GM18520 (cell line): ENCODE results near the gene FANCG.

ENCODE experiments used
- ATAC-seq: cut with Tn5 transposase; IDR thresholded peaks from one replicate; pipeline ENCODE4 v1.9.1; 2021; ENCODE audit not compliant: unreplicated experiment

FANCG gene

DNA sequence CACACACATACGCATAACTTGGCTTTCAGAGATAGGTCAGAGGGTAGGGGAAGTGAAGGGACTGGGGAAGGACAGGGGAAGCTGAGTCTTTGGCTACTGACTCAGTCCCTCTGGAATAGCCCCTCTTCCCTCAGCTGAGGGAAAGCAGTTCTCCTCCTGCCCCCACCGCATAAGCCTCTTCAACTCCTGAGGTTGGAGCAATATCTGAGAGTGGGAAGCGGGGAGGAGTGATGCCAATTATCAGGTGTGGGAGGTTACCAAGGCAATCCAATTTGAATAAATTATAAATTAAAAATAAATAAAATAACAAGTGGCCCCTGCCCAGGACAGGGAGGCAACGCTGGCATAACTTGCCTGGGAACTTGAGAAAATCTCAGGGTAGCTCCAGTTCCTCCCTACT lies 24.8 kb upstream of the FANCG start:
- no peak for ATAC-seq

DNA sequence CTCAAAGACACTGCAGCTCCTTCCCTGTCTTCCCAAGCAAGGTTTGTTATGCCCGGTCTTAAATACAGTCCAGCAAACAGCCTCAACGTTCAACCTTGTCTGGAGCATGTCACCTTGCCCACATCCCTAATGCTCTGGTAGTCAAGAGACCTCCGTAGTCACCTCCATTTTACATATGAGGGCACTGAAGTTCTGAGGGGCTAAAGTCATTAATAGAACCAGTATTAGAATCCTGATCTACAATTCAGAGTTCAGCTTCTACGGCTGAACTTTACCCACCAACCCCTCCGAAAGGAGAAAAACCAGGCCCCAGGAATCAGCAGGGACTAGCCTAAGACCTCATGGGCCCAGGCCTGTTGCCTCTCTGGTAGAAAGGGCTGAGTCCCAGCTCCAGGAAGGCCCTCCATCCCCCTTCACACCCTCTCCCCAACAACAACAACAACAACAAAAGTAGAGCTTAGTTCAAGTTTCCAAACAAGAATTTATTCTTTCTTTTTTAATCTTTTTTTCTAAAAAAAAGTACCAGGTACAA lies 24.0 kb upstream of the FANCG start:
- no peak for ATAC-seq

GRCh38 chr9:35102769-35103659 lies 23.3 kb upstream of the FANCG start, which contains the start of gene STOML2:
TSS of gene STOML2 (minus strand) at chr9:35103131. CDS start at chr9:35103094, 37 bp downstream.
- ATAC-seq: peak; percentile 85

DNA sequence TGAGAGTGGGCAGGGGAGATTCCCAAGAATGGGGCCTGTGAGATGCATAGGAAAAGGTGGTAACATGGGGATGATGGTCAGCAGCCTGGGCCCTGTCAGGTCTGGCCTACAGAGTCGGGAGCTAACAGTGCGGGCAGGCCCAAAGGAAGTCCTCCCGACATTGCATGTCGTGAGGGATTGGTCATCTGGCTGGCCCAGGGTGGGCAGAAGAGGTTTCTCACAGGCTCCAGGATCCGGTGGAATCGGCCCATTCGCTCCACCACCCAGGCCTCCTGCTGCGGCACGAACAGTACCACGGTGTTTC lies 22.7 kb upstream of the FANCG start:
- ATAC-seq: no peak

GRCh38 chr9:35097573-35097972 lies 17.8 kb upstream of the FANCG start:
- no peak for ATAC-seq

DNA sequence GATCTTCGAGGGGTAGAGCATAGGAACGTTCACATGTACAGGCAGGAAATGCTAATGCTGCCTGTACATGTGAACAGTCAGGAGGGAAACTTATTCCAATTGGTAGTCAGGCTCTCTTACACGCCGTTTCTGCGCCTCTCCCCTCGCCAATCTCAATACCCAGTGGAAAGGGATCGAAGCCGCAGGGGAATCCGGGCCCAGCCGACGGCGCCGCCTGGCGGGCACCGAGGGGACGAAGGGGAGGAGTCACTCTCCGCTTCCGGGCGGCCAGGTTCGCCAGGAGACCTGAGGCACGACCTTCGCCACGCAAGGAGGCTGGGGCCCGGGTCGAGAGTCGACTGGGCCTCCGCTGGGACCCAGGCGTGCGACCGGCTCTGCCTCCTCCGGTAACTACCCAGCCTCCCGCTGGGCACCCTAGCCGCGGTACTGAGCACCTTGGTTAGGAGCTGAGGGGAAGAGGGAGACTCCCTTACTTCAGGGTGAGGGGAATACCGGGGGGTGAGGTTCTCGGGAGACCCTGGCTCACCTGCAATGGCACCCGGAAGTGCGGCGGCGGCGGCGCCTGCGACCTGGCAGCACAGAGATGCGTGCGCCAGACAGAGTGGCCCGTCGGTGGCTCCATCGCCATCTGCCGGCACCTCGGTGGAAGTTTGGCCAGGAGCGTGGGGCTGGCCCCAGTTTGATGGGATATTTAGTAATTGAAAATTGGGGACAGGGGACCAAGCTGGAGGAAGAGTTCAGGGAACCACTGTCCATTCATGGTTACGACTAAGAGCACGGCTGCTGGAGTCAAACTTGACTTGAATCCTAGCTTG lies 16.5 kb upstream of the FANCG start, which contains the start of gene PIGO:
TSS of gene PIGO (minus strand) at position 557 of the 815 bp plus-strand sequence. CDS start 1,026 bp downstream, outside the sequence.
- ATAC-seq: peak; percentile 64

- ATAC-seq: no peak
Observed at GRCh38 chr9:35091536-35091935, 11.8 kb upstream of the FANCG start.

DNA sequence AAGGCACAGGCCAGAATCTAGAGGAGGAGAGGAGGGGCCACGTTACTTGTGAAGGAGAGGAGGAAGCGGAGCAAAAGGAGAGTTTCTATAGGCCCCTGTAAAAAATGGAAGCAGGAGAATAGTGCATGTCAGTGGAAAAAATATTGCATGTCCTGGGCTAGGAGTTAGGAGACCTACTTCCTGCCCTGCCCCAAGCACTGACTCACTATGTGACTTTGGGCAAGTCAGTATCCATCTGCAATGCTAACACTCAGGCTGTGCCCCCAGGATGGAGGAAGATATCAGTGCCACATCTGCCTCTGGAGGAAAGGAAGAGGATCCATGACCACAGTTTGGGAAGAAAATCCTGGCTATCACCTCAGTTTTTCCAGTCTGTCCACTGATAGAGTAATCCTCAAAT lies 9.7 kb upstream of the FANCG start:
- no peak for ATAC-seq

DNA sequence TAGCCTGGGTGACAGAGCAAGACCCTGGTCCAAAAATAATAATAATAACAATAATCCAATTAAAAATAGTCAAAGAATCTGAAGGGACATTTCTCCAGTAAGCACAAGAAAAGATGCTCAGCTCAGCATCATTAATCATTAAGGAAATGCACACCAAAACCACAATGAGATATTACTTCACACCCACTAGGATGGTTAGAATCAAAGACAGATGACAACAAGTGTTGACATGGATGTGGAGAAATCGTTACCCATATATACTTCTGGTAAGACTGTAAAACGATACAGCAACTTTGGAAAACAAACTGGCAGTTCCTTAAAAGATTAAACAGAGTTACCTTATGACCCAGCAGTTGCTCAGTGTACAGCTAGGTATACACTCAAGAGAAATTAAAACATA lies 5.3 kb upstream of the FANCG start:
- no peak for ATAC-seq

GRCh38 chr9:35079041-35079425 lies 709 bp downstream of the FANCG start:
- ATAC-seq: no peak

GRCh38 chr9:35078066-35078465 lies 1.7 kb downstream of the FANCG start:
- ATAC-seq: no peak

DNA sequence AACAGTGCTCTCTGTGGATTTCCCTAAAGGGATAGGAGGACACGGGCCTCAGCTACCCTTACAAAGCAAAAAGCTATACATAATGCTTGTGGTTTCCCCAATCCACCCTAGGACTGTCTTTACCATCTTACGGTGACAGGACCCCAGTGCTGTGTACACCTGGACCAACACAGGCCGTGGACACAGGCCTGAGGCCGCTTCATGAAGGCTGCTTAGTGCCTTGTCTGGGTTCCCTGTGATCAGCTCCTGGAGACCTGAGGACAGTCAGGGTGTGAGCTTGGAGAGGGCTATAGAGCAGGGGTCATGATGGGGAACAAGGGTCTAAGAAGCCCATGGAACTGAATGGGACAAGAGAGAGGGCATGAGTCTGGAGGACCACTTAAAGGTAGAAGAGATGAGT lies 2.9 kb downstream of the FANCG start:
- ATAC-seq: no peak

GRCh38 chr9:35075358-35075757 lies 4.4 kb downstream of the FANCG start:
- ATAC-seq: no peak

DNA sequence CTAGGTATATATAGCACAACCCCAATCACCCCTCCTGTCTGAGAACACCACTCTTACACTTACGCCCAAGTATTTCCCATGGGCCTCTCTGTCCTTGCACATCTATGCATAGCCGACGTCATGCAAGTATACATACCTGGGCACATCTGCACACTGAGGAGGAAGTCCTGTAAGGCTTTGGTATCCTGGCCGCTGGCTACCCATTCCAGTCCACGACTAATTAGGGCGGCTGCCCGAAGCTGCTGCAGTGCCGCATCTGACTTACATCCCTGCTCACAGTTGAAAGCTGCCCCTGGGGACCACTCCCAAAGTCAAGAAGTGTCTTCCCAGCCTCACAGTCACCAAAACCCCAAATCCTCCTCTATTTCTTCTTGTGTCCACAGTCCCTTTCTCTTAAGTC lies 5.0 kb downstream of the FANCG start:
- ATAC-seq: no peak

DNA sequence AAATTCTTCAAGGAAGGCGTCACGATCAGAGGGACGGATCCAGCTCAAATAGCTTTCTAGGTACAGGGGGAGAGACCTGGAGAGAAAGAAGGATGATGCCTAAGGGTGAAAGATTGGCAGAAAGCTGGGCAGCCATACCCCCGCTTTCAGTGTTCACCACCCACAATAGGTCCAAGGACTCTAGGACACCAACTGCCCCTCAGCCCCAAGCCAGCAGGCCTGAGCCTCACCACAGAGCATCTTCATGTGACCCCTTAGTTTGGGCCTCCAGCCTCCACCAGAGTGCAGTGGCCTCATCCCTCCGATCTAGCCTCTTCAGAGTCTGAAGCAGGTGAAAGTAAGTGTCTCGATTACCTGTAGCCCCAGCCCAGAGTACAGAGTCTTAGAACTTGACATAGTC lies 5.6 kb downstream of the FANCG start:
- no peak for ATAC-seq

GRCh38 chr9:35073279-35073612 lies 6.5 kb downstream of the FANCG start:
- ATAC-seq: no peak

DNA sequence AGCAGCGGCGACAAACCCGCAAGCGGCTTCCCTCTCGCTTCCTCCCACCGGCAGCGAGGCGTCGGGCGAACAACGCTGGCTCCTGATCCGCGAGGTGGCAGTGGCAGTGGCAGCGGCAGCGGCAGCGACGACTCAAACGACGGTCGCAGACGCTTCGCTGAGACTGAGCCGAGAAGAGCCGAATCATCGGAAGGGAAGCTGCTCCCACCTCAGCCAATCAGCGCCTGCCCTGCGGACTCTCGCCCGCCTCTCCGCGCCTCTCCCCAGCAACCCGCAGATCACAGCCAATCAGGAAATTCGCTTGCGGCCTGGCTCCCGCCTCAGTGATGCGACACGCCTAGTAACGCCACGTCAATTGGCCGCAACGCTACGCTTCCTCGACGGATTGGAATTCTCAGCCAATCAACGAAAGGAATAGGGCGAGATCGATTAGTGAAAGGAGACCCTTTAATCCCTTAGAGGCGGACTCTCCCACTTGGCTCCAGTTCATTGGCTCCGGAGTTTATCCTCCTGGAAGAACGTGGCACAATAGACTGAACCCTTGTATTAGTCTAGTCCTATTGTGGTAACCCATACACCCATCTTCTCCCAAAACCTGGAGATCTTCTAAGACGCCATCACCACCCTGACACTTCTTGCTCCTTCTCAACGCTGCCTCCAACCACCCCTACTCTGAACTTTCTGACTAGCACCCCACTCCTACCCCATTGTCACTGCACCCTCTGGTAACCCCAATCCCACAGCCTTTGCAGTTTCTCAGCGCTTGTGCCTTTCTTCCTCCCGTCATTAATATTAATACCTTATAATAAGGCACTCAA lies 7.1 kb downstream of the FANCG start, which contains the start of gene VCP:
TSS of gene VCP (minus strand) at position 165 of the 818 bp plus-strand sequence. CDS start 272 bp downstream, outside the sequence.
- peak; percentile 81 for ATAC-seq

DNA sequence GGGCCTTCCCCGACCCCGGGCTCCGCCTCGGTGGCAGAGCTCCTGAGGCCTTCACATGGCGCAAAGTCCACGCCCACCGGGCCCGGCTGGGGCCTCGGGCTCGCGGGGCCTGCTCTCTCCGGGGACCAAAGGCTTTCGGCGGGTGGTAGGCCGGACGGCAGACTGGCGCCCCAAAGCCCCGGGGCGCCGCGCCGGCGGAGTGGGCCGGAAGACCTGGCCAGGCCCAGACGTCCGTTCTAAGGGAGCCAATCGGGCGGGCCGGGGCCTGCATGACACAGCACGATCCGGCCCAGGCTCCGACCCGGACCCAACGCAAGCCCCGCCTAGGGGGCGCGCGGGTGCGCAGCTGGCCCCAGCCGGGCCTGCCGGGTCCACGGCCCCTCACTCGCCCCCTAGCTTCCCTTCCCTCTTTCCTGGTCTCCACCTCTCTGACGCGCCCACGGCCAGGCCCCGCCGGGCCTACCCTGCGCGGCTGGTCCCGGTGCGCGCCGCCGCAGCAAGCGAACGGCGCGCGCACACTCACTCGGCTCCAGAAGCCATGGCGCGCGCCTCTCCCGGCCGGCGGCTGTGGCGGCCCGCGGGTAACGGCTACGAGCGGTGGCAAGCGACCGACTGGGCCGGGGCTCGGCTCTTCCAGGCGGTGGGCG lies 7.8 kb downstream of the FANCG start:
- ATAC-seq: peak; percentile 39

GRCh38 chr9:35070823-35071813 lies 8.6 kb downstream of the FANCG start:
- ATAC-seq: no peak
